ENCODE measurements around the gene POLR1H.

The POLR1H gene

DNA sequence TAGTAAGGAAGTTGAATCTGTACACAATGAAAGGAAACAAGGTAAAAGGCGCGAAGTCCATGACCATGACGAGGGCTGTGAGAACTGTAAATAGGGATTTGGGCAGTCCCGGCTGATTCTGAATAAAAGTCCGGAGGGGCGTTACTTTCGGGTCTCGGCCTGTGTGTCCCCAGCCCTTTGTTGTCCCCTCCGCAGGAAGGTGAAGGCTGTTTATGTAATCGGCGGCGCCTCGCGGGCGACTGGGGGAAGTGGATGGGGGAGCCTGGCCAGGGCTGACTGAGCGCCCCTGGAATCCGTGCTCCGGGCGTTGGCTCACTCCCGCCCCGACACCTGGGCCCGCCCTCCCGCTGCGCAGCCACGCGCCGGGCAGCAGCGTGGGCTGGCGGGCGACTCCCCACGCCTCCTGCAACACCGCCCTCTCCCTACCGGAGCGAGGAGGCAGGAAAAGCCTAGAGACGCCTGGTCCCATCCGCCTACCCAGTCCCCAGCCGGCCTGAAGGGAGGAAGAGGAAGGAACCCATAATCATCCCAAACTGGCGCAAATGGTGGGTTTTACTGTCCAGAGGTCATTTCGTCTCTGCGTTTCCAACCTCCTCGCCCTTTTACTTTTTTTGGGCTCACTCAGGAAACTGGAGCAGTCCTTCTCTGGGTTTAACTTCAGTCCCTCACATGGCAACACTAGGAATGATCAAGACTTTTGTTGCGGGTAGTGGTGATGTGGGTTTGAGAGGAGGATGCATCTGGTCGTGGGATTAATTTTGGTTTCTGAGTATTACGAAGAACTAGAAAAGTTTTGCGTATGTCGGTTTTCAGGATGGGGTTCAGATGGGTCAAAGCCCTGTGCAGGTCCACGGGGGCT, 39.7 kb downstream of the POLR1H start:
- Mint-ChIP-seq H3K27me3 (peaks cover 15% of the 10 kb centered on the region), H3K36me3 (no peaks in the 10 kb centered on the region), H3K4me1 (peaks cover 64% of the 10 kb centered on the region), H3K27ac (peak overlapping the region; percentile 71), H3K9me3 (no peaks in the 10 kb centered on the region), H3K4me3 (peak overlapping the region; percentile 84)

DNA sequence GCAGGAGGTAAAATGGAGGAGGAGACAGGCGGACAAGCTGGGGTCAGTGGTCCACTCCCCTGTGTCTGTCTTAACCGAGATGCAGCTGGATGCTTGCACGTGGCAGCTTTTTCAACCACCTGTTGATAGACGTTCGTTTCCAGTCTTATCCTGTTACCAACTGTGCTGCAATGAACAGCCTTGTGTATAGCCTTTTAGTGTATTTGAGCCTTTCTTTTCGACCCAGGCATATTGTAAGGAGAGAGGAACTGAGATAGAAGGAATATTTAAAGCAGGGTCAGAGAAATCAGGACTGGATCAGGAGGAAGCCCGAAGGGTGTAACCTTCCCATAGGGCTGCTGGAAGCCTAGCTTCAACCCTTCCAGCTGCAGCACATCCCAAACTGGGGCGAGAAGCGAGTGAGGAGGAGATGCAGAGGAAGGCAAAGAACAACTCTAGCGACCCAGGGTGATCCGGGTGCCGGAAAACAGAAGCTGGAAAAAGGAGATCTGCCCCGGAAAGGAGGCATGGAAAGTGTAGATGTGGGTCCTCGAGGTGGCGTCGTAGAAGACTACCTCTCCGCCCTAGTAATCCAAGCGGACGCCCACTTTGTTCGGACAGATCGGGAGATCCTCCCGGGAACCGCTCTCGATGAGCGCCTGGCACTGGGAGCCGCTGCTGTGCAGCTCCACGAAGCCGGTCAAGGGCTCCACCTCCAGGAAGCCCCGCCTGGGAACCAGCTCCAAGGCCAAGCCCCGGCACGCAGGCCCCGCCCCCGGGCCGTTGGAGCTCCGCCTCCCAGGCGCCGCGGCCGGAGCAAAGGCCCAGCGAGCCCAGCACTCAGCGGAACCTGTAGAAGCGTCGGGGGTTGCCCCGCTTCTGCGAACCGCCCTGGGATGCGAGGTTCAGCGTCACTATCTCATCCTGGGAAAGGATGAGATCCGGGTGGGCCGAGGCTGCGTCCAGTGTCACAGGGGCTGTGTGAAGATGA, 40.7 kb downstream of the POLR1H start:
- H3K4me1 Mint-ChIP-seq, result peaks cover 64% of the 10 kb centered on the region
- H3K27ac Mint-ChIP-seq, result peak overlapping the region; percentile 5
- H3K36me3 Mint-ChIP-seq, result no peaks in the 10 kb centered on the region

DNA sequence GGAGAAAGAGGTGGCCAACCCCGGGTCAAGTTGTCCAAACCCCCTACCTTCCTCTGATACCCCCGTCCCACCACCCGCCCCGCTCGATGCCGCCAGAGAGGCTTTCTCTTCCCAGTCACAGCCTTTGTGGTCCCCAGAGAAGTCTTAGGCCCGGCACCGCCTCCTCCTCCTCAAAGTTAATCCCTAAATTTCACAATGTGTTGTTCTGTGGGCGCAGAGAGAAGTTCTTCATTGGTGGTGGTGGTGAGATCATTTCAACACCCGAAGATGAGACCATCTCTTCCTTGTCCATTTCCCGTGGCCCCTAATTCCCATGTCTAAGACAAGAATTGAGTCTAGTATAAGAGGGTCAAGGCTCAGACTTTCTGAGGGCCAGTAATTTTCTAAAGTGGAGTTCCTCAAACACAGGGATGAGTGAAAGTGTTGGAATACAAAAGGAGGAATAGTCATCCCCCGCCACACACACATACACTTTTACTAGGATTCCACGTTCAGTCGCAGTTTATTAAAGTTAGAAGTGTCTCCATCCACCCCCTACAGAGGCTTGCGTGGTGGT, 41.4 kb downstream of the POLR1H start:
- Mint-ChIP-seq H3K4me3 (peak overlapping the region; percentile 87), H3K27ac (peak overlapping the region; percentile 71), H3K4me1 (peaks cover 56% of the 10 kb centered on the region), H3K9me3 (no peaks in the 10 kb centered on the region), H3K36me3 (no peaks in the 10 kb centered on the region), H3K27me3 (peaks cover 15% of the 10 kb centered on the region)

More for the DNA sequence above, 40.7 kb downstream of the POLR1H start:
- H3K9me3 Mint-ChIP-seq, result no peaks in the 10 kb centered on the region
- peaks cover 15% of the 10 kb centered on the region for H3K27me3 Mint-ChIP-seq
- H3K4me3 Mint-ChIP-seq, result peak overlapping the region; percentile 87

DNA sequence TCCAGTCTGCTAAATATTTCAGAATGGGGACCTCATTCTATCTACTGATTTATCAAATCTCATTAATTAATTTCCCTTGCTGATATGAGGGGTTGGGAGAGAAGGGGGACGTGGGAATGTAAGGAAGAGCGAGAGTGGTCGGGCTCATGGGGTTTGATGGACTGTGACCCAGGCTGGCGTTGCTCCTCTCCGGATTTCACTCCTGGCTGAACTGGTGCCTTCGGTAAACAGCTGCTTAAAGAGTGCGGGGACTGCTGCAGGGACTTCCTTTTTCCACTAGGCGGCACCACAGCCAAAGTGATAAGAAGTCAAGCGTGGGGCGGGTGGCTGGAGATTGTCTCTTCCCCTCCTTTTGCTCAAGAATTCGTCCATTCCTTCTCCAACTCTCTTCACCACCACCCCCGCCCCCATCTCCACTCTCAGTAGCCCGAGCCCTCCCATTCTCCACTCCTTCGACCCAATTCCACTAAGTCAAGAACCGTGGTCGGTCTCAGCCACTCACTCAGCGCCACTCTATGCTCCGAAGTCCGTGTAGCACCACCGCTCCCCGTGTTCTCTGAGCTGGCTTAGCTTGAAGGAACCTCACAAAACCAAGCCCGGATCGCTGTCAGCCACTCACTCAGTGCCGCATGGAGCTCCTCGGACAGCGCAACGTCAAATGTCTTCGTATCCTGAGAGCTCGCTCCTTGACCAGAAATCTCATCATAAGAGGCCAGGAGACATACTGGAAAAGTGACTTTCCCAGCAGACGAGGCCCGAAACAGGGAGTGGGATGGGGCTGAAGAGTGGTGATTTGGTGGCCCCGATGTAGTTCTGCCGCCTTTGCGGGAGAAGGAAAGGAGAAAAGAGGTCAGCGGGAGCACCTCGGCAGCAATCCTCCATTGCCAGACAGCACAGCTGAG, 42.2 kb downstream of the POLR1H start:
- H3K4me1 Mint-ChIP-seq, result peaks cover 49% of the 10 kb centered on the region
- peak overlapping the region; percentile 87 for H3K4me3 Mint-ChIP-seq
- H3K27me3 Mint-ChIP-seq, result peaks cover 20% of the 10 kb centered on the region
- peak overlapping the region; percentile 71 for H3K27ac Mint-ChIP-seq
- no peaks in the 10 kb centered on the region for H3K9me3 Mint-ChIP-seq
- H3K36me3 Mint-ChIP-seq, result no peaks in the 10 kb centered on the region

DNA sequence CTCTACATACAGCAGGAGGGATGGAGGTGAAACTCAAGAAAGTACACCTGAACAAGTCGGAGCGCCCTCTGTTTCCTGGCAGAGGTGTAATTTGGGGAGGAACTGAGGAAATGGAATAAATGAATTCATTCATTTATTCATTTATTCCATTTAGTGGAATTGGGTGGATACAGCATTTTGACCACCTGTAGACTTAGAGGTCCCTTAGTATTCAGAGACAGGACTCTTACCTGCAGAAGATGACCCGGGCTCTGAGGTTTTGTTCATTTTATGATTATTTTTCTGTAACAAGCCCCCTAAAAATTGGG, 42.8 kb downstream of the POLR1H start:
- H3K36me3 Mint-ChIP-seq, result no peaks in the 10 kb centered on the region
- H3K4me1 Mint-ChIP-seq, result peaks cover 43% of the 10 kb centered on the region
- no peaks in the 10 kb centered on the region for H3K9me3 Mint-ChIP-seq
- no peak overlapping the region for H3K27ac Mint-ChIP-seq
- peak overlapping the region; percentile 87 for H3K4me3 Mint-ChIP-seq
- peaks cover 23% of the 10 kb centered on the region for H3K27me3 Mint-ChIP-seq

DNA sequence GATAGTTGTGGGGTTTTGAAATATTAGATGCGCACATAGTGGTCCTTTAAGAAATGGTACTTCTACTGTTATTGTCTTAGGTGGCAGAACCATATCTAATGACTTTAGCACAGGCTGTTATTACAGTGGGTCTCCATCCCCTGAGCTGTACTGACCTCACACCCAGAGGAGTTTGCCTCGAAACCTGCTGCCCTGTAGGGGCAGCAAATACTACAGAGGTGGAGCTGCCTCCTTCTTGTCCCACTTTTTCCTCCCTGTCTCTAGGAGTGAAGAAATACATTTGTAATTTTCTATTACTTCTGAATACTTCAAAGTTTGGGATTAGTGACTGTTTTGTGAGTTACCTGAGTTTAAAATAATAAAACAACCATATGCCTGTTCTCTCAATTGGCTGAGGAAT, 43.6 kb downstream of the POLR1H start:
- peaks cover 36% of the 10 kb centered on the region for H3K4me1 Mint-ChIP-seq
- no peaks in the 10 kb centered on the region for H3K36me3 Mint-ChIP-seq
- H3K27ac Mint-ChIP-seq, result no peak overlapping the region
- no peak overlapping the region for H3K4me3 Mint-ChIP-seq
- no peaks in the 10 kb centered on the region for H3K9me3 Mint-ChIP-seq
- H3K27me3 Mint-ChIP-seq, result peaks cover 24% of the 10 kb centered on the region

DNA sequence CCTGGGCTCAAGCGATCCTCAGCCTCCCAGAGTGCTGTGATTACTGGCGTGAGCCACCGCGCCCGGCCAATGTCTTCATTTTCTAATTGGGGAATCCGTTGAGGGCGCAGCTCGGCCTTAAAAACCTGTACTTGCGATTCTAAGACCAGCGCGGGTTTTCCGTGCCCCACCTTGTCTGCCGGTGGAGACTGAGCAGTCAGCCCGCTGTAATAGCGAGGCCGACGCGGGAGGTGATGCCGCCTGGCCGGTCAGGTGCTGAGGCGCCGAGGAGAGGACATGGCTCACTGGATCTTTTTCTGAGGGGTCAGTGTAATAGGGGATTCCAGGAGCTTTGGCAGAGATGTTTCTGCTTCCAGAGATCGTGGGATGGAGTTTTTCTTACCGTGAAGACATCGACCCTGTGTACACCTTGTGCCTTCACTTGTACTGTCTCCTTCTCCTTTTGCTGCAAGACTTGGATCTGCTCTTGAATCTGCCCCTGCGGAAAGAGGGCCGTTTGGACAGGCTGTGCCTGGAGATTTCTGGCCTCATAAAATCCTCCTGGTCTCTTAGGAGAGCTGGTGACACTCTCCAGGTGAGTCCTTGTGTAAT, 50.3 kb downstream of the POLR1H start:
- Mint-ChIP-seq H3K4me1 (no peaks in the 10 kb centered on the region), H3K27ac (no peak overlapping the region), H3K9me3 (no peaks in the 10 kb centered on the region), H3K36me3 (no peaks in the 10 kb centered on the region), H3K27me3 (peaks cover 29% of the 10 kb centered on the region), H3K4me3 (no peak overlapping the region)

DNA sequence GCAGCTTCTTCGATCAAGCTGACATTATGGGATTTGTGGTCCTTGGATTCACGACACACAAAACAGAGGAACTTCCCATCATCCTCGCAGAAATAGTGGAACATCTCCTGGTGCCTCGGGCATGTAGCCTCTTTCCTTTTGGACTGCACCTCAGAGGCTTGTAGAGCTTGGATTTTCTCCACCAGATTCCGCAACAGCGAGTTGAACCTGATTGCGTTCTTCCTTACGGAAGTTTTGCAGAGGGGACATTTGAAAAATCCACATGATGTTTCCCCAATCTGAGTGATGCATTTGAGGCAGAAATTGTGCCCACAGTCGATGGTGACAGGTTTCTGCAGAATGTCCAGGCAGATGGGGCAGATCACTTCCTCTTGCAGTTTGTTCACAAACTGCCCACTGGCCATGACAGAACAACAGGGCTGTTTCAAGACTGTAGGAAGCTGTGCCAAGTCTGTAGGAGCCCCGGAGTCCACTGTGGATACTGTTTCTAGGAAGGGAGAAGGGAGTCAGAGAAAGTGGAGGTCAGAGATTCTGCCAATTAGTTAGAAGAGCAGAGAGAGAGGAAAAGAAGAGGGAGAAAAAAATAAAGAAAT, 51.4 kb downstream of the POLR1H start:
- Mint-ChIP-seq H3K36me3 (no peaks in the 10 kb centered on the region), H3K4me1 (no peaks in the 10 kb centered on the region), H3K27me3 (peaks cover 31% of the 10 kb centered on the region), H3K27ac (no peak overlapping the region), H3K4me3 (no peak overlapping the region), H3K9me3 (no peaks in the 10 kb centered on the region)

DNA sequence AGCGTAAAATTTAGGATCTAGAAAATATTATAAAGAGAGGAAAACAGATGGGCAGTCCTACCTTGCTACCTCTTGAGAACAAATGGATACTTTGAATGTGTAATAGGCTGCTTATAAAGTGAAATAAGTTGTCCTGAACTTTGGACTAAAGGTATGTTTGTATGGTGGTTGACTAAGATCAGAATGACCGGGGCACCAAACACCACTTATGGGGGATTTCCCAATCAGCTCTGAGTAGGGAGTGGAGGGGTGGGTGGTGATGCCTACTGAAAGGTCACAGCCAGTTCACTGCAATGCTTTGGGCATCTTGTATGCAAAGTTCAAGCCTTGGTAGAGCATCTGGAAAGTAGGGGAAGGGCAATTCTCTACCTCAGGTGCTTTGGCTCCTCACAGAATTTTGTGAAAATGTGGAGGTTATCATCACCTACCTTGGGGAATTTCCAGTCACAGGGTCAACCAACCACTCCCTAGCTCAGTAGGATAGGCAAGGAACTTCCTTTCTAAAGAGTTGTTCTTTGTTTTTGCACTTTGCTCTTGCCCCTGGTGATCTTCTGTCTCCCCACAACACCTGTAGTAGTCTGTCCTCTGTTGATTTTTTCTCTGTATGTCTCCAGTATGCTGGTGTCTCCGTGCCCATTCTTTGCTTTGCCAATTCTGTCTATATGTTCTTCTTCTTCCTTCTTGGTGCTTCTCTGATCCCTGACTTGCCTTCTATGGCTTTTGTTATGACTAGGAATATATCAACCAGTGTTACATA, 52.1 kb downstream of the POLR1H start, which contains the start of gene TRIM31:
Gene TRIM31 (minus strand): TSS at position 88 of the 757 bp plus-strand sequence. CDS start 285 bp downstream, outside the sequence.
- H3K4me3 Mint-ChIP-seq, result no peak within 1 kb of the TSS
- peaks cover 29% of the 10 kb centered on the region for H3K27me3 Mint-ChIP-seq
- H3K4me1 Mint-ChIP-seq, result no peaks in the 10 kb centered on the region
- H3K27ac Mint-ChIP-seq, result no peak within 1 kb of the TSS
- no peaks in the 10 kb centered on the region for H3K36me3 Mint-ChIP-seq
- H3K9me3 Mint-ChIP-seq, result no peaks in the 10 kb centered on the region

DNA sequence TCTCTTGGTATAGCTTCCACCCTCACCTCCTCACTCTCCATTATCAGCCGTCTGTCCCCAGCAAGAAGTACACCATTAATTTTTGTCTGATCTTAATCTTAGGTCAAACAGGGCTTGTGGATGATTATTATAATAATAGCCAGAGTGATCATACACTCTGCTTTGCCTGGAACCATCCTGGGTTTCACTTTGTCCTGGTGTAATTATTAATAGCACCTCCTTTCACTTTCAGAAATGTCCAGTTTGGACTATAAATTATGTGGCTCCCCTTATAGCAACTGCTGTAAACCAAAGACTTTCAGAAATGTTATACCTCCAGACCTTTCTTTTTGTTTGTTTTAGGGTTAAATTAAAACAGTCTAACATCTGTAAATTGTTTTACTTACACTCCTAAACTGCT, 52.8 kb downstream of the POLR1H start:
- H3K27me3 Mint-ChIP-seq, result peaks cover 25% of the 10 kb centered on the region
- no peak overlapping the region for H3K27ac Mint-ChIP-seq
- no peaks in the 10 kb centered on the region for H3K9me3 Mint-ChIP-seq
- no peaks in the 10 kb centered on the region for H3K4me1 Mint-ChIP-seq
- no peak overlapping the region for H3K4me3 Mint-ChIP-seq
- no peaks in the 10 kb centered on the region for H3K36me3 Mint-ChIP-seq
